SK-N-SH (cell line): ENCODE results near the gene TMEM62.

Experiments used
- NFIC ChIP-seq: IDR thresholded peaks from 2 replicates; pipeline ENCODE4 v1.4.0; 2012; ENCODE audit warnings: borderline replicate concordance
- RFX5 ChIP-seq: IDR thresholded peaks from 2 replicates; pipeline ENCODE4 v1.6.1; 2012; ENCODE audit warnings: mild to moderate bottlenecking, improper control_type of control experiment, low read length

- TF ChIP-seq NFIC, result no peak
- TF ChIP-seq RFX5, result no peak
These were observed 12.8 kb downstream of the TMEM62 start for GRCh38 chr15:43146184-43146583.
